ENCODE results near the gene CDR2. TPM values are rescaled to one million over a fixed set of nuclear protein-coding genes. Genes with fewer than 3 reads are reported as not detected.

Gene CDR2
- total RNA-seq, 1 donor from 2014 or later: 28.0 TPM

DNA sequence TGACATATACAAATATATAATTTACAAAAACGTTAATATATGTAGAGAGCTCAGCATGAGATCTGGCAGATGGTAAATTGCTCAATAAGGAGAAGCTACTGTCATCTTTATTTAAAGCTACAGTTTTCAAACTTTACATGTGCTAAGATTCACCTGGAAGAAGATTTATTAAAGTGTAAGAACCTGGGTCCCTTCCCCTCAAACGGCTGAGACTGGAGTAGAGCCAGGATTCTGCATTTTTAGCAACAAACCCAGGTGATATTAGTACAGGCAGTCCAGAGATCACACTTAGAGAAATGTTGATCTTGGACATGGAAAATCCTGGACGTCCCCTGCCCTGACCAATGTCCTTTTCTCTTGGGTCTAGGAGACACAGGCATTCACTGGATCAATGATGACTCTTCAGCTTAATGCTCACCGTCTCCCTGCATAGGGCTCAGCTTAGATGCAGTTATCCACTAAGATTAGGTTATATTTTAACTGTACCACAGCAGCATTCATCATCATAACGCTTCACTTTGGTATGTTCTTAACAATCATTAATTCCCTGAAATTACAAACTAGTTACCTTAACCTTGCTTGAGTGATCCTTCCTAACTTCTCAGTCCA, 20.4 kb downstream of the CDR2 start:
- Histone ChIP-seq H4K20me1 (ENCODE audit: low read depth) (no peaks in the 10 kb centered on the region), H3K4me3 (no peak overlapping the region), H3F3A (ENCODE audit: low read depth) (peaks cover 5% of the 10 kb centered on the region), H2AFZ (replicated peaks) (no peak overlapping the region), H3K9me3 (ENCODE audit: low read depth) (no peaks in the 10 kb centered on the region), H3K9ac (no peak overlapping the region), H3K4me2 (no peak overlapping the region), H3K36me3 (no peaks in the 10 kb centered on the region), H3K79me2 (ENCODE audit: low read depth) (no peaks in the 10 kb centered on the region), H3K27me3 (no peaks in the 10 kb centered on the region), H3K4me1 (no peaks in the 10 kb centered on the region), H3K27ac (no peak overlapping the region)
- Mint-ChIP-seq H3K27me3 (ENCODE audit: insufficient read depth, low read depth) (peaks cover 3% of the 10 kb centered on the region), H3K36me3 (peaks cover 21% of the 10 kb centered on the region), H3K27ac (no peak overlapping the region), H3K4me1 (peaks cover 14% of the 10 kb centered on the region), H3K4me3 (no peak overlapping the region), H3K9me3 (no peaks in the 10 kb centered on the region)
- TF ChIP-seq, protein P1, sequence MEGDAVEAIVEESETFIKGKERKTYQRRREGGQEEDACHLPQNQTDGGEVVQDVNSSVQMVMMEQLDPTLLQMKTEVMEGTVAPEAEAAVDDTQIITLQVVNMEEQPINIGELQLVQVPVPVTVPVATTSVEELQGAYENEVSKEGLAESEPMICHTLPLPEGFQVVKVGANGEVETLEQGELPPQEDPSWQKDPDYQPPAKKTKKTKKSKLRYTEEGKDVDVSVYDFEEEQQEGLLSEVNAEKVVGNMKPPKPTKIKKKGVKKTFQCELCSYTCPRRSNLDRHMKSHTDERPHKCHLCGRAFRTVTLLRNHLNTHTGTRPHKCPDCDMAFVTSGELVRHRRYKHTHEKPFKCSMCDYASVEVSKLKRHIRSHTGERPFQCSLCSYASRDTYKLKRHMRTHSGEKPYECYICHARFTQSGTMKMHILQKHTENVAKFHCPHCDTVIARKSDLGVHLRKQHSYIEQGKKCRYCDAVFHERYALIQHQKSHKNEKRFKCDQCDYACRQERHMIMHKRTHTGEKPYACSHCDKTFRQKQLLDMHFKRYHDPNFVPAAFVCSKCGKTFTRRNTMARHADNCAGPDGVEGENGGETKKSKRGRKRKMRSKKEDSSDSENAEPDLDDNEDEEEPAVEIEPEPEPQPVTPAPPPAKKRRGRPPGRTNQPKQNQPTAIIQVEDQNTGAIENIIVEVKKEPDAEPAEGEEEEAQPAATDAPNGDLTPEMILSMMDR (IDR thresholded peaks at IDR 0.05): no peak
- TF ChIP-seq EZH2 (IDR thresholded peaks at IDR 0.05): no peak
- DNase-seq (ENCODE audit: low spot score): no peak

DNA sequence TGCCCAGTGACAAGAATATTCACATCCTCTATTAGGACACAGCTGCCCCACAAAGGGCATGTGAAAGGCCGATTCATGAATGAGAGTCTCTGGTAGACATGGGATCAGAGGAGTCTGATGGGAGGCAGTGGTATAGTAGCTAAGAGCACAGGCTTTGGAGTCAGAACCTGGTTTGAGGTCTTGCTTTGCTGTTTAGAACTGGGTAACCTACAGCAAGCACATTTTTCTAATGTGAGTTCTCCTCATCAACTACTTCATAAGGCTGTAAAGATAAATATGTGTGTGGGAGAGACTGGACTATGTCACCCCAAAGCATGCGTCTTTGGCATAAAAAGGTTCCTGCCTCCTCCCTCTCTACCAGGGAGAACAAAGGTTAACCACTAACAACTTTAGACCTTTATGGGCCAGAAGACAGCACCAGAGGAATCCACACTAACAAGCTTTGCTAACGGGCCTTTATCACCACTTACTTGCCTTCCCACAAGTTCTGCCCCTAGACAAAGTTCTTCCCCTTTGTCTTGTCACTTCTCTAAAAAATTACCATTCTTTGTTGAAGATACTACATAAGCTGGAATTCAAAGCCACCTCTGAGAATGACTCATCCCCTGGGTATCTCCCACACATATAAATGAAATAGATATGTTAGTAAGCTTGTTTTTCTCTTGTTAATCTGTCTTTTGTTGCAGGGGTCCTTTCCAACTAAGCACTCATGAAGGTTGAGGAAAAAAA, 21.1 kb downstream of the CDR2 start:
- Histone ChIP-seq H3K4me3 (no peak overlapping the region), H3K4me2 (no peak overlapping the region), H3K9me3 (ENCODE audit: low read depth) (no peaks in the 10 kb centered on the region), H4K20me1 (ENCODE audit: low read depth) (no peaks in the 10 kb centered on the region), H2AFZ (replicated peaks) (no peak overlapping the region), H3K79me2 (ENCODE audit: low read depth) (no peaks in the 10 kb centered on the region), H3K4me1 (no peaks in the 10 kb centered on the region), H3K27ac (no peak overlapping the region), H3K36me3 (no peaks in the 10 kb centered on the region), H3K9ac (no peak overlapping the region), H3F3A (ENCODE audit: low read depth) (peaks cover 5% of the 10 kb centered on the region), H3K27me3 (no peaks in the 10 kb centered on the region)
- no peak for DNase-seq (ENCODE audit: low spot score)
- TF ChIP-seq, protein P1 (IDR thresholded peaks at IDR 0.05): no peak
- H3K27ac Mint-ChIP-seq: no peak overlapping the region
- peaks cover 3% of the 10 kb centered on the region for H3K27me3 Mint-ChIP-seq (ENCODE audit: insufficient read depth, low read depth)
- H3K36me3 Mint-ChIP-seq: peaks cover 26% of the 10 kb centered on the region
- H3K4me3 Mint-ChIP-seq: no peak overlapping the region
- H3K4me1 Mint-ChIP-seq: peaks cover 14% of the 10 kb centered on the region
- H3K9me3 Mint-ChIP-seq: no peaks in the 10 kb centered on the region

DNA sequence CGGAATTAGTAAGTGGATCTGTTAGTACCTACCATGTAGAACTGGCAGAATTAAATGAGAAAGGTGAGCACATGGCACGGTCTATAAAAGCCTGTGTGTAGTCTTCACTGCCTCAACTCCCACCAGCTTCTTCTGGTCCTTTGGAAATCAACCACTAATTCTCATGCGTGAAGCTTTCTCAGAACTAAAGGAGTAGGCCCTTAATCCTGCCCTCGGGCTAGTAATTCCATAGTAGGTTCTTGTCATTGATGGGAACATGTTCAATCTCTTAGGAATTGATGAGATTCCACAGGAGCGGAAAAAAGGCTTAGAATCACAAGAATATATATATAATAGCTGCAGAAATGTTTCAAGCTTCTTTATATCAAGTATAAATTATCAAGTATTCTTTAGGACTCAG, 21.7 kb downstream of the CDR2 start:
- Histone ChIP-seq H4K20me1 (ENCODE audit: low read depth) (no peaks in the 10 kb centered on the region), H2AFZ (replicated peaks) (no peak overlapping the region), H3K4me3 (no peak overlapping the region), H3K79me2 (ENCODE audit: low read depth) (no peaks in the 10 kb centered on the region), H3K4me1 (no peaks in the 10 kb centered on the region), H3K36me3 (no peaks in the 10 kb centered on the region), H3K27ac (no peak overlapping the region), H3F3A (ENCODE audit: low read depth) (peaks cover 5% of the 10 kb centered on the region), H3K27me3 (no peaks in the 10 kb centered on the region), H3K9ac (no peak overlapping the region), H3K9me3 (ENCODE audit: low read depth) (no peaks in the 10 kb centered on the region), H3K4me2 (no peak overlapping the region)
- H3K4me3 Mint-ChIP-seq: no peak overlapping the region
- TF ChIP-seq EZH2phosphoT487 (IDR thresholded peaks at IDR 0.05): no peak
- TF ChIP-seq EZH2 (IDR thresholded peaks at IDR 0.05): no peak
- TF ChIP-seq, protein P1 (IDR thresholded peaks at IDR 0.05): no peak
- peaks cover 26% of the 10 kb centered on the region for H3K36me3 Mint-ChIP-seq
- peaks cover 3% of the 10 kb centered on the region for H3K27me3 Mint-ChIP-seq (ENCODE audit: insufficient read depth, low read depth)
- DNase-seq (ENCODE audit: low spot score): no peak
- no peak overlapping the region for H3K27ac Mint-ChIP-seq
- H3K4me1 Mint-ChIP-seq: peaks cover 10% of the 10 kb centered on the region
- no peaks in the 10 kb centered on the region for H3K9me3 Mint-ChIP-seq

All from neural progenitor cell (in vitro differentiated cells).